PC-3 (cell line): ENCODE measurements around the gene FSTL4. TPM values are rescaled to one million over a fixed set of nuclear protein-coding genes. Genes with fewer than 3 reads are reported as not detected.

Experiments used
- ATAC-seq: fragments of 200-7000 bp; cut with Tn5 transposase; 2 replicates; pipeline ENCODE4 v1.9.1; 2020; ENCODE audit warnings: mild to moderate bottlenecking, moderate library complexity
- BruUV-seq: library from RNA; stranded (reverse); fragments of 400-500 nt; replicated peaks from 2 replicates; lab custom pipeline; 2021; lab: Mats Ljungman, UMichigan
- CTCF ChIA-PET: fragments of 300-600 bp; sonication (Branson Sonifier 250); formaldehyde crosslinking; loops from one replicate; lab custom pipeline; 2022; ENCODE audit warnings: antibody characterized with exemption; lab: Charles Lee
- POLR2A ChIA-PET: fragments of 300-600 bp; sonication (Branson Sonifier 250); formaldehyde crosslinking; loops from one replicate; lab custom pipeline; 2022; ENCODE audit warnings: antibody characterized with exemption; ENCODE audit not compliant: unreplicated experiment; lab: Charles Lee
- DNase-seq: peaks from one replicate; pipeline ENCODE4 v3.0.0-alpha.2; 2015
- H2AFZ ChIP-seq: fragments of 300-600 bp; sonication (generic); 2 replicates; pipeline ENCODE4 v1.6.0; 2016; ENCODE audit warnings: antibody characterized with exemption, low read length
- H3F3A ChIP-seq: fragments of 300-600 bp; sonication (generic); one replicate; pipeline ENCODE4 v1.6.0; 2017; ENCODE audit warnings: antibody characterized with exemption, low read length, control low read depth, mild to moderate bottlenecking; ENCODE audit not compliant: unreplicated experiment
- H3K27ac ChIP-seq: fragments of 300-600 bp; sonication (generic); 2 replicates; pipeline ENCODE4 v1.5.1; 2016; ENCODE audit warnings: mild to moderate bottlenecking, low read length
- H3K27me3 ChIP-seq: fragments of 300-600 bp; sonication (generic); 2 replicates; pipeline ENCODE4 v1.6.1; 2016; ENCODE audit warnings: low read length, mixed read lengths
- H3K36me3 ChIP-seq: fragments of 300-600 bp; sonication (generic); 2 replicates; pipeline ENCODE4 v1.6.1; 2016; ENCODE audit warnings: low read depth, mixed run types, low read length, mixed read lengths
- H3K4me1 ChIP-seq: fragments of 300-600 bp; sonication (generic); 2 replicates; pipeline ENCODE4 v1.5.1; 2016; ENCODE audit warnings: low read length; ENCODE audit not compliant: insufficient read depth
- H3K4me2 ChIP-seq: fragments of 300-600 bp; sonication (generic); 2 replicates; pipeline ENCODE4 v1.6.0; 2016; ENCODE audit warnings: low read length
- H3K4me3 ChIP-seq: fragments of 300-600 bp; sonication (generic); 2 replicates; pipeline ENCODE4 v1.5.1; 2016; ENCODE audit warnings: mild to moderate bottlenecking, low read length, mixed read lengths
- H3K79me2 ChIP-seq: fragments of 300-600 bp; sonication (generic); 2 replicates; pipeline ENCODE4 v1.6.1; 2017; ENCODE audit warnings: low read length, mixed read lengths
- H3K9ac ChIP-seq: fragments of 300-600 bp; sonication (generic); 2 replicates; pipeline ENCODE4 v1.6.0; 2016; ENCODE audit warnings: mild to moderate bottlenecking, low read length
- H3K9me2 ChIP-seq: fragments of 300-600 bp; sonication (generic); replicated peaks from 2 replicates; pipeline ENCODE4 v1.6.1; 2016; ENCODE audit warnings: mixed run types, low read length, mixed read lengths
- H3K9me3 ChIP-seq: fragments of 300-600 bp; sonication (generic); 2 replicates; pipeline ENCODE4 v1.6.1; 2016; ENCODE audit warnings: low read length, mixed read lengths
- H4K20me1 ChIP-seq: fragments of 300-600 bp; sonication (generic); 2 replicates; pipeline ENCODE4 v1.6.1; 2016; ENCODE audit warnings: low read length, mixed read lengths
- EZH2 ChIP-seq: fragments of 300-600 bp; sonication (generic); IDR thresholded peaks from one replicate; pipeline ENCODE4 v1.6.1; 2017; ENCODE audit warnings: antibody characterized with exemption, mild to moderate bottlenecking, low read length; ENCODE audit not compliant: unreplicated experiment
- EZH2phosphoT487 ChIP-seq: fragments of 300-600 bp; sonication (generic); IDR thresholded peaks from 2 replicates; pipeline ENCODE4 v1.6.1; 2018; ENCODE audit warnings: mild to moderate bottlenecking, antibody characterized with exemption, low read length, borderline replicate concordance
- intact Hi-C: fragments of 100-400 bp; cut with micrococcal nuclease; formaldehyde crosslinking; loops from 2 replicates; pipeline ENCODE4 v1.9.0; 2023
- total RNA-seq: library from RNA; depleted of rRNA; stranded (reverse); fragments of >200 nt; gene quantifications from 2 replicates; pipeline ENCODE4 v1.2.3, GENCODE V29; 2014
- TF ChIP-seq, protein P1 (sequence below): fragments of 300-600 bp; sonication (generic); conservative IDR thresholded peaks from 2 replicates; pipeline ENCODE4 v1.5.1; 2017; ENCODE audit warnings: antibody characterized with exemption, low read depth, mild to moderate bottlenecking, low read length

FSTL4 gene
- total RNA-seq, 1 experiment from 2014 or later: 4.2 TPM

DNA sequence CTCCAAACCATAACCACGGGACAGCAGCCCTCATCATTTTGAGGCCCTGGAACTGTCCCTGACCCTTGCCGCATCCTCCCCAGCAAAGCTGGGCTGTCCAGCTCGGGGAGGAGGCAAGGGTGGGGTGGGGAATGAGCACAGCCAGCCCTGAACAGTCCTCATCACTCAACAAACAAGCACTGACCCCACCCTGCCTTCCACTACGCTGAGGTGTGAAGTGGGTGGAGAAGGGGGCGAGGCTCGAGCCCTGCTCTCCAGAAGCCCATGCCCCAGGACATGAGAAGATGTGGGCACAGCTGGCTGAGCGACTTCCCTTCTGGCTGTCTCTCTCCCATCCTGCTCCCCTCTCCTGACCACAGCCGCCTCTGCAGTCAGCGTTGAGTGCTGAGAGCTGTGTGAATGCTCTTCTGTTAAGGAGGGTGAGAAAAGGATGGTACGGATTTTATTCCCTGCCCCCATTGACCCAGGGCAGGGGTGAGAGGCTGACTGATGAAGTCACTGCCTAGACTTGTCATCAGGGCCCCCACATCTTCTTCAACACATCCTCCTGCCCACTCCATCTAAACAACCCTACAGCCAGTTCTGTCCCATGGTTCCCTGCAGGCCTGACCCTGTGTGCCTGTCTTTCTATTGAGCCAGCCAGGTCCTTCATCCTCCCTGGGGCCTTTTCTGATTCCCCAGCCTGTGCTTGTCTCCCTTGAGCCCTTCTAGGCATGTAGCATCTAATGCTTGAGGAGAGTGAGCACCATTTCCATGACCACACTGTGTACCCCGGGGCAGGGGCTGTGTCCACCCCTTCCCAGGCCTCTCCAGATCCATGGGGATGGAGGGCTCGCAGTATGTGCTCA lies 276.0 kb downstream of the FSTL4 start:
- Histone ChIP-seq H3K79me2 (no peaks in the 10 kb centered on the region), H3K4me2 (no peak overlapping the region), H2AFZ (no peak overlapping the region), H3K4me3 (no peak overlapping the region), H3K9me3 (no peaks in the 10 kb centered on the region), H3K4me1 (no peaks in the 10 kb centered on the region), H3K9ac (no peak overlapping the region), H3K27me3 (no peaks in the 10 kb centered on the region), H3K27ac (no peak overlapping the region), H4K20me1 (no peaks in the 10 kb centered on the region), H3F3A (no peaks in the 10 kb centered on the region), H3K36me3 (no peaks in the 10 kb centered on the region), H3K9me2 (no peaks in the 10 kb centered on the region)
- TF ChIP-seq, protein P1, sequence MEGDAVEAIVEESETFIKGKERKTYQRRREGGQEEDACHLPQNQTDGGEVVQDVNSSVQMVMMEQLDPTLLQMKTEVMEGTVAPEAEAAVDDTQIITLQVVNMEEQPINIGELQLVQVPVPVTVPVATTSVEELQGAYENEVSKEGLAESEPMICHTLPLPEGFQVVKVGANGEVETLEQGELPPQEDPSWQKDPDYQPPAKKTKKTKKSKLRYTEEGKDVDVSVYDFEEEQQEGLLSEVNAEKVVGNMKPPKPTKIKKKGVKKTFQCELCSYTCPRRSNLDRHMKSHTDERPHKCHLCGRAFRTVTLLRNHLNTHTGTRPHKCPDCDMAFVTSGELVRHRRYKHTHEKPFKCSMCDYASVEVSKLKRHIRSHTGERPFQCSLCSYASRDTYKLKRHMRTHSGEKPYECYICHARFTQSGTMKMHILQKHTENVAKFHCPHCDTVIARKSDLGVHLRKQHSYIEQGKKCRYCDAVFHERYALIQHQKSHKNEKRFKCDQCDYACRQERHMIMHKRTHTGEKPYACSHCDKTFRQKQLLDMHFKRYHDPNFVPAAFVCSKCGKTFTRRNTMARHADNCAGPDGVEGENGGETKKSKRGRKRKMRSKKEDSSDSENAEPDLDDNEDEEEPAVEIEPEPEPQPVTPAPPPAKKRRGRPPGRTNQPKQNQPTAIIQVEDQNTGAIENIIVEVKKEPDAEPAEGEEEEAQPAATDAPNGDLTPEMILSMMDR: no peak
- TF ChIP-seq EZH2 (no peak), EZH2phosphoT487 (no peak)
- BruUV-seq: no TSS peak
- intact Hi-C loops: no loop called here
- DNase-seq: peak; percentile 1
- no peak for ATAC-seq
- ChIA-PET CTCF (no interaction called here), POLR2A (no interaction called here)

DNA sequence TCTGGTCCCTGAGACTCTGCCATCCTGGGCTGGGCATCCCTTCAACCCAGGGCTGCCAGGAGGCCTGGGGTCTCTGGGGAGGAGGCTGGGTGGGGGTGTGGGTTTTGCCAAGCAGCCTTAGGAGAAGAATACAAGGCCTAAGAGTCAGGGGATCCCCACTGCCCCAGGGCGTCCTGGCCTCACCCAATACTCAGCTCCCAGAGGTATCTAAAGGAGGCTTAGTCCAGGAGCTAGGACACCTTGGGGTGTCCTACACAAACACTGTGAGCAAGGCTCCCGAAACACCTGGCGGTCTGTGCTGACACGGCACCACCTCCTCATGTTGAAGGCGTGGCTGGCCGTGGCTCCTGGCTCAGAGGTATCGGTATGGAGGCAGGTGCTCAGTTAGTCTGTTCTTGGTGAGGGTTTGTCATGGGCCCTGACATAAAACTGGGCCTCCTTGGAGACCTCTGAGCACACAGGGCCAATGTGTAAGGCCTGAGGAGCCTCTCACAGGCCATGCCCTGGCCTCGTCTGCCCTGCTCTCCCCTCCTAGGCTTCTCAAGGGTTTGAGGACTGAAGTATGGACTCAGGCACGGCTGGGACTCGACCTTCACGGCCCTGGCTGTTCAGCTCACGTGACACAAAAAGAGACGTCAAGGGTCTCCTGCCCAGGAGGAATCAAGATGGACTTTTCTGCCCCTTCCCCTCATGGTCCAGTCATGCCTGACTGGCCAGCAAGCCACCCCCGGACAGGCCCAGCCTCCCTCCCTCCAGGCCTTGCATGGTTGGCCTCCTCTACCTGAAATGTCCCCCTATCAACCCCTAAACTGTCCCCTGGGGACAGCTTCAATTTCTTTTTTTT lies 277.3 kb downstream of the FSTL4 start:
- Histone ChIP-seq H3K27ac (no peak overlapping the region), H3K36me3 (no peaks in the 10 kb centered on the region), H4K20me1 (no peaks in the 10 kb centered on the region), H3F3A (no peaks in the 10 kb centered on the region), H3K4me3 (no peak overlapping the region), H3K9me2 (no peaks in the 10 kb centered on the region), H3K27me3 (no peaks in the 10 kb centered on the region), H3K9ac (no peak overlapping the region), H3K4me1 (no peaks in the 10 kb centered on the region), H3K9me3 (no peaks in the 10 kb centered on the region), H2AFZ (no peak overlapping the region), H3K79me2 (no peaks in the 10 kb centered on the region), H3K4me2 (no peak overlapping the region)
- intact Hi-C loops: no loop called here
- no peak for DNase-seq
- POLR2A ChIA-PET: no interaction called here
- TF ChIP-seq, protein P1: no peak
- TF ChIP-seq EZH2phosphoT487 (no peak), EZH2 (no peak)
- CTCF ChIA-PET: no interaction called here
- ATAC-seq: no peak
- no TSS peak for BruUV-seq
